Measurements from ENCODE around the gene NDUFA13.

The NDUFA13 gene

GRCh38 chr19:19562665-19563347 is 46.8 kb downstream of the NDUFA13 start:
- no peak for TF ChIP-seq EZH2 (IDR thresholded peaks at IDR 0.05; ENCODE audit: borderline replicate concordance, low read length)
- TF ChIP-seq, protein P1, sequence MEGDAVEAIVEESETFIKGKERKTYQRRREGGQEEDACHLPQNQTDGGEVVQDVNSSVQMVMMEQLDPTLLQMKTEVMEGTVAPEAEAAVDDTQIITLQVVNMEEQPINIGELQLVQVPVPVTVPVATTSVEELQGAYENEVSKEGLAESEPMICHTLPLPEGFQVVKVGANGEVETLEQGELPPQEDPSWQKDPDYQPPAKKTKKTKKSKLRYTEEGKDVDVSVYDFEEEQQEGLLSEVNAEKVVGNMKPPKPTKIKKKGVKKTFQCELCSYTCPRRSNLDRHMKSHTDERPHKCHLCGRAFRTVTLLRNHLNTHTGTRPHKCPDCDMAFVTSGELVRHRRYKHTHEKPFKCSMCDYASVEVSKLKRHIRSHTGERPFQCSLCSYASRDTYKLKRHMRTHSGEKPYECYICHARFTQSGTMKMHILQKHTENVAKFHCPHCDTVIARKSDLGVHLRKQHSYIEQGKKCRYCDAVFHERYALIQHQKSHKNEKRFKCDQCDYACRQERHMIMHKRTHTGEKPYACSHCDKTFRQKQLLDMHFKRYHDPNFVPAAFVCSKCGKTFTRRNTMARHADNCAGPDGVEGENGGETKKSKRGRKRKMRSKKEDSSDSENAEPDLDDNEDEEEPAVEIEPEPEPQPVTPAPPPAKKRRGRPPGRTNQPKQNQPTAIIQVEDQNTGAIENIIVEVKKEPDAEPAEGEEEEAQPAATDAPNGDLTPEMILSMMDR (IDR thresholded peaks at IDR 0.05; ENCODE audit: low read length) = no peak
- Histone ChIP-seq H3K9ac (ENCODE audit: low read length) (no peak overlapping the region), H3K4me3 (ENCODE audit: low read depth, low read length, poor library complexity, severe bottlenecking) (no peak overlapping the region), H3K27me3 (ENCODE audit: insufficient read depth, low read length) (no peaks in the 10 kb centered on the region), H3K4me2 (ENCODE audit: low read length) (no peak overlapping the region), H3K4me1 (ENCODE audit: insufficient read depth, low read length, severe bottlenecking) (no peaks in the 10 kb centered on the region), H3K36me3 (ENCODE audit: insufficient read depth, low read length) (peaks cover 21% of the 10 kb centered on the region), H3K27ac (ENCODE audit: low read depth, low read length, poor library complexity, severe bottlenecking) (no peak overlapping the region), H3K9me3 (ENCODE audit: low read length) (no peaks in the 10 kb centered on the region), H3K9me2 (ENCODE audit: low read depth, low read length) (no peaks in the 10 kb centered on the region), H3F3A (ENCODE audit: insufficient read depth, low read length) (no peaks in the 10 kb centered on the region), H3K79me2 (ENCODE audit: insufficient read depth, low read length) (no peaks in the 10 kb centered on the region), H2AFZ (ENCODE audit: low read length) (no peak overlapping the region), H4K20me1 (ENCODE audit: insufficient read depth, low read length) (no peaks in the 10 kb centered on the region)

DNA sequence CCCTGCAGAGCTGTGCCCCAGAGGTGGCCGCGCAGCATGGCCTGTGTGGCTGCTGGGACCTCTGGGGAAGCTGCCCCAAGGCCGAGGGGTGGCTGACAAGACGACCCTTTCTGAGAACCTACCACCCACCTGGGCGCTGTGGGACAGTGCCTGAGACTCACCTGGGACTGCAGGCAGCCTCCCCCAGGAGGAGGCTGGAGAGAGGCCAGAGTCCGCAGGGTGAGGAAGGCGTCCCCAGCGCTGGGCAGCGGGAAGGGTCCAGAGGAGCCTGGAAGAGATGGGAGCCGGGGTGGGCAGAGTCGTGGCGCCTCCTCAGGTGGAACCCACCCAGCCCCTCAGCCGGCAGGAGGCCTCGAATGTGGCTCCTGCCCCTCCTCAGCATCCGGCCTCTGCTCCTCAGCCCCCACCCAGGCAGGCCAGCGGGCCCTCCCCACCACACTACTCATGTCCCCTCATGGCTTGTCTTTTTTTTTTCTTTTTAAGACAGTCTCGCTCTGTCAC is 47.4 kb downstream of the NDUFA13 start:
- H3F3A ChIP-seq (ENCODE audit: insufficient read depth, low read length) = no peaks in the 10 kb centered on the region
- no peaks in the 10 kb centered on the region for H3K4me1 ChIP-seq (ENCODE audit: insufficient read depth, low read length, severe bottlenecking)
- H3K4me3 ChIP-seq (ENCODE audit: low read depth, low read length, poor library complexity, severe bottlenecking) = no peak overlapping the region
- H3K9me2 ChIP-seq (ENCODE audit: low read depth, low read length) = no peaks in the 10 kb centered on the region
- H3K36me3 ChIP-seq (ENCODE audit: insufficient read depth, low read length) = peaks cover 21% of the 10 kb centered on the region
- no peaks in the 10 kb centered on the region for H3K27me3 ChIP-seq (ENCODE audit: insufficient read depth, low read length)
- TF ChIP-seq, protein P1 (IDR thresholded peaks at IDR 0.05; ENCODE audit: low read length) = no peak
- TF ChIP-seq EZH2 (IDR thresholded peaks at IDR 0.05; ENCODE audit: borderline replicate concordance, low read length) = no peak
- no peaks in the 10 kb centered on the region for H3K9me3 ChIP-seq (ENCODE audit: low read length)
- H2AFZ ChIP-seq (ENCODE audit: low read length) = no peak overlapping the region
- no peak overlapping the region for H3K27ac ChIP-seq (ENCODE audit: low read depth, low read length, poor library complexity, severe bottlenecking)
- no peak overlapping the region for H3K9ac ChIP-seq (ENCODE audit: low read length)
- no peaks in the 10 kb centered on the region for H3K79me2 ChIP-seq (ENCODE audit: insufficient read depth, low read length)
- H3K4me2 ChIP-seq (ENCODE audit: low read length) = no peak overlapping the region
- H4K20me1 ChIP-seq (ENCODE audit: insufficient read depth, low read length) = no peaks in the 10 kb centered on the region

GRCh38 chr19:19566306-19566705 is 50.3 kb downstream of the NDUFA13 start:
- Histone ChIP-seq H3K4me3 (ENCODE audit: low read depth, low read length, poor library complexity, severe bottlenecking) (no peak overlapping the region), H3K9me2 (ENCODE audit: low read depth, low read length) (no peaks in the 10 kb centered on the region), H3K9ac (ENCODE audit: low read length) (no peak overlapping the region), H3K9me3 (ENCODE audit: low read length) (no peaks in the 10 kb centered on the region), H3K4me1 (ENCODE audit: insufficient read depth, low read length, severe bottlenecking) (no peaks in the 10 kb centered on the region), H3K4me2 (ENCODE audit: low read length) (no peak overlapping the region), H3K36me3 (ENCODE audit: insufficient read depth, low read length) (peaks cover 39% of the 10 kb centered on the region), H3K79me2 (ENCODE audit: insufficient read depth, low read length) (no peaks in the 10 kb centered on the region), H3K27me3 (ENCODE audit: insufficient read depth, low read length) (no peaks in the 10 kb centered on the region), H4K20me1 (ENCODE audit: insufficient read depth, low read length) (no peaks in the 10 kb centered on the region), H2AFZ (ENCODE audit: low read length) (no peak overlapping the region), H3F3A (ENCODE audit: insufficient read depth, low read length) (no peaks in the 10 kb centered on the region), H3K27ac (ENCODE audit: low read depth, low read length, poor library complexity, severe bottlenecking) (no peak overlapping the region)
- TF ChIP-seq, protein P1 (IDR thresholded peaks at IDR 0.05; ENCODE audit: low read length) = no peak
- no peak for TF ChIP-seq EZH2 (IDR thresholded peaks at IDR 0.05; ENCODE audit: borderline replicate concordance, low read length)
